ENCODE measurements around the gene ANP32B. TPM values are rescaled to one million over a fixed set of nuclear protein-coding genes. Genes with fewer than 3 reads are reported as not detected.
"Not testable (repeated sequence)": the region's sequence is repeated elsewhere in the genome, so short reads cannot be mapped to it uniquely, and the experiment has no call there.

ANP32B gene
- total RNA-seq, 1 donor from 2014 or later: 156 TPM

DNA sequence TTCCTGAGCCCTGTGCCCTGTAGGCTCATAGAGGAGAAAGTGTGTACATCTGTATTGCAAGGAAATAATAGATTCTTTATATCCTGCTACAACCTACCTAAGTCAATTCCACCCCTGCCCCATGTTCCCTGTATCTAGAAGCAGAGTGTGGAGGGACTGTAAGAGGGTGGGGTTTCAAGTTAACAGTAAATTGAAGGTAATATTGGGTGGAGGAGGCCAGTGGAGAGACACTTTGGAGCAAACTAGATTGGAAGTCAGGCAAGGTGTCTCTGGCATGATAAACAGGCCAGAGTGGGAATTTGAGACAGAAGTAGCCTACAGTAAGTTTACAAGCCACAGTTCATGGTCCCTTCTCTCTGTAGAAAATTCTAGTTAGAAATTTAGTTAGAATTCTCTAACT, 42.9 kb upstream of the ANP32B start:
- H3K36me3 Mint-ChIP-seq: no peaks in the 10 kb centered on the region
- H3K27me3 Mint-ChIP-seq: peaks cover 65% of the 10 kb centered on the region
- H3K9me3 Mint-ChIP-seq: no peaks in the 10 kb centered on the region

GRCh38 chr9:97940741-97941140, 42.4 kb upstream of the ANP32B start:
- Mint-ChIP-seq H3K9me3 (no peaks in the 10 kb centered on the region), H3K4me1 (ENCODE audit: unreplicated experiment) (no peaks in the 10 kb centered on the region), H3K4me3 (no peak overlapping the region), H3K27me3 (peaks cover 63% of the 10 kb centered on the region), H3K27ac (no peak overlapping the region), H3K36me3 (no peaks in the 10 kb centered on the region)
- DNase-seq (ENCODE audit: extremely low spot score, unreplicated experiment): no peak
- TF ChIP-seq, protein P1, sequence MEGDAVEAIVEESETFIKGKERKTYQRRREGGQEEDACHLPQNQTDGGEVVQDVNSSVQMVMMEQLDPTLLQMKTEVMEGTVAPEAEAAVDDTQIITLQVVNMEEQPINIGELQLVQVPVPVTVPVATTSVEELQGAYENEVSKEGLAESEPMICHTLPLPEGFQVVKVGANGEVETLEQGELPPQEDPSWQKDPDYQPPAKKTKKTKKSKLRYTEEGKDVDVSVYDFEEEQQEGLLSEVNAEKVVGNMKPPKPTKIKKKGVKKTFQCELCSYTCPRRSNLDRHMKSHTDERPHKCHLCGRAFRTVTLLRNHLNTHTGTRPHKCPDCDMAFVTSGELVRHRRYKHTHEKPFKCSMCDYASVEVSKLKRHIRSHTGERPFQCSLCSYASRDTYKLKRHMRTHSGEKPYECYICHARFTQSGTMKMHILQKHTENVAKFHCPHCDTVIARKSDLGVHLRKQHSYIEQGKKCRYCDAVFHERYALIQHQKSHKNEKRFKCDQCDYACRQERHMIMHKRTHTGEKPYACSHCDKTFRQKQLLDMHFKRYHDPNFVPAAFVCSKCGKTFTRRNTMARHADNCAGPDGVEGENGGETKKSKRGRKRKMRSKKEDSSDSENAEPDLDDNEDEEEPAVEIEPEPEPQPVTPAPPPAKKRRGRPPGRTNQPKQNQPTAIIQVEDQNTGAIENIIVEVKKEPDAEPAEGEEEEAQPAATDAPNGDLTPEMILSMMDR (conservative IDR thresholded peaks at IDR 0.05): no peak

More for the DNA sequence above, 42.9 kb upstream of the ANP32B start:
- TF ChIP-seq, protein P1 (conservative IDR thresholded peaks at IDR 0.05): no peak
- Mint-ChIP-seq H3K4me1 (ENCODE audit: unreplicated experiment) (no peaks in the 10 kb centered on the region), H3K27ac (no peak overlapping the region), H3K4me3 (no peak overlapping the region)
- DNase-seq (ENCODE audit: extremely low spot score, unreplicated experiment): no peak

DNA sequence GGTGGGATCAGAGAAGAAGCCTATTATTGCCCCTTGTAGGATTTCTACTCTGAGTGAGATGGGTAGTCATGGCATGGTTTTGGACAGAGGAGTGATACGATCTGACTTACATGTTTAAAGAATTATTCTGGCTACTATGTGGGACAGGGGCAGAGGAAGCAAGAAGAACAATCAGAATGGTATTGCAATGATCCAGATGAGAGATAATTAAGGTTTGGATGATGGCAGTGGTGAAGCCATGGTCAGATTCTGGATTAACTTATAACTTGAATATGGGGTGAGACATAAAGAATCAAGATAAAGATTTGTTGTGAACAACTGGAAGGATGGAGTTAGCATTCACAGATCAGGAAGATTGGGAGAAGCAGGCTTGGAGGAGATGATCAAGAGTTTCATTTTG, 41.8 kb upstream of the ANP32B start:
- Mint-ChIP-seq H3K4me1 (ENCODE audit: unreplicated experiment) (no peaks in the 10 kb centered on the region), H3K9me3 (no peaks in the 10 kb centered on the region), H3K4me3 (no peak overlapping the region), H3K27me3 (peaks cover 63% of the 10 kb centered on the region), H3K36me3 (no peaks in the 10 kb centered on the region), H3K27ac (no peak overlapping the region)
- TF ChIP-seq, protein P1 (conservative IDR thresholded peaks at IDR 0.05): no peak
- no peak for DNase-seq (ENCODE audit: extremely low spot score, unreplicated experiment)

DNA sequence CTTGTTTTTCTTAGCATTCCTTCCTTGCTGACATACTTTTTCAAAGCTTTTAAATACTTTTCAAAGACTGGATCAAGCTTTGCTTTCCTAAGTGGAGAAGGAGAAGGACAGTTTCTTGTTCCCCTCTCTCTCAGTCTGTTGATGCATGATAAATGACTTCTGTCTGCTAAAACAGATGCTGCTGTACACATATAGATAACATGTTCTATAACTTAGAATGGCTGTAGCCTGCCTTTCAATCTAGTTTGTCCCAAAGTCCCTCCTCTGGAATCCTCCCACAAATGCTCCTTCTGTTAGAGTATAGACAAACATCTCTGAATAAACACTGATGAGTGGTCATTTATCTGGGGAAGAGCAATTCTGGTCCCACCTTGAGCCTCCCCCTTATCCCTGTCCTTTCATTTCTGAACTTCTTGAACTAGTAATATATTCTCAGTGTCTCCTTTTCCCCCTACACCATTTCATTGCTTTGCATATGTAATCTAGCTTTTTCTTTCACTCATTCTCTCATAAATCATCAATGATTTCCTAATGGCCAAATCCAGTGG, 39.8 kb upstream of the ANP32B start:
- Mint-ChIP-seq H3K4me1 (ENCODE audit: unreplicated experiment) (no peaks in the 10 kb centered on the region), H3K9me3 (no peaks in the 10 kb centered on the region), H3K4me3 (no peak overlapping the region), H3K27ac (no peak overlapping the region), H3K27me3 (peaks cover 63% of the 10 kb centered on the region), H3K36me3 (no peaks in the 10 kb centered on the region)
- TF ChIP-seq, protein P1 (conservative IDR thresholded peaks at IDR 0.05): no peak
- no peak for DNase-seq (ENCODE audit: extremely low spot score, unreplicated experiment)

GRCh38 chr9:97944612-97945011, 38.5 kb upstream of the ANP32B start:
- H3K4me1 Mint-ChIP-seq (ENCODE audit: unreplicated experiment): no peaks in the 10 kb centered on the region
- H3K36me3 Mint-ChIP-seq: no peaks in the 10 kb centered on the region
- H3K9me3 Mint-ChIP-seq: no peaks in the 10 kb centered on the region
- no peak for DNase-seq (ENCODE audit: extremely low spot score, unreplicated experiment)
- H3K27me3 Mint-ChIP-seq: peaks cover 63% of the 10 kb centered on the region
- H3K4me3 Mint-ChIP-seq: no peak overlapping the region
- TF ChIP-seq, protein P1 (conservative IDR thresholded peaks at IDR 0.05): no peak
- H3K27ac Mint-ChIP-seq: no peak overlapping the region

DNA sequence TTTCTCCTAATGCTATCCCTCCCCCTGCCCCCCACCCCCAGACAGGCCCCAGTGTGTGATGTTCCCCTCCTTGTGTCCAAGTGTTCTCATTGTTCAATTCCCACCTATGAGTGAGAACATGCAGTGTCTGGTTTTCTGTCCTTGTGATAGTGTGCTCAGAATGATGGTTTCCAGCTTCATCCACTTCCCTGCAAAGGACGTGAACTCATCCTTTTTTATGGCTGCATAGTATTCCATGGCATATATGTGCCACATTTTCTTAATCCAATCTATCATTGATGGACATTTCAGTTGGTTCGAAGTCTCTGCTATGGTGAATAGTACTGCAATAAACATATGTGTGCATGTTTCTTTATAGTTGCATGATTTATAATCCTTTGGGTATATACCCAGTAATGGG, 37.7 kb upstream of the ANP32B start:
- H3K27me3 Mint-ChIP-seq: peaks cover 63% of the 10 kb centered on the region
- H3K9me3 Mint-ChIP-seq; H3K27ac Mint-ChIP-seq; DNase-seq (ENCODE audit: extremely low spot score, unreplicated experiment); H3K36me3 Mint-ChIP-seq; H3K4me3 Mint-ChIP-seq; H3K4me1 Mint-ChIP-seq (ENCODE audit: unreplicated experiment): not testable (repeated sequence)

GRCh38 chr9:97947094-97947493, 36.0 kb upstream of the ANP32B start:
- not testable (repeated sequence) for H3K27ac Mint-ChIP-seq; H3K36me3 Mint-ChIP-seq; H3K4me1 Mint-ChIP-seq (ENCODE audit: unreplicated experiment); DNase-seq (ENCODE audit: extremely low spot score, unreplicated experiment); H3K4me3 Mint-ChIP-seq; H3K9me3 Mint-ChIP-seq
- H3K27me3 Mint-ChIP-seq: peaks cover 52% of the 10 kb centered on the region

GRCh38 chr9:97950873-97951272, 32.3 kb upstream of the ANP32B start:
- H3K9me3 Mint-ChIP-seq; H3K27ac Mint-ChIP-seq; H3K4me3 Mint-ChIP-seq; DNase-seq (ENCODE audit: extremely low spot score, unreplicated experiment); H3K4me1 Mint-ChIP-seq (ENCODE audit: unreplicated experiment); H3K36me3 Mint-ChIP-seq: not testable (repeated sequence)
- H3K27me3 Mint-ChIP-seq: peaks cover 58% of the 10 kb centered on the region

All from type B pancreatic cell (in vitro differentiated cells).